HL-60 (cell line): ENCODE data around the gene MTHFD2L.

Experiments used
- GABPA ChIP-seq: IDR thresholded peaks from 2 replicates; pipeline ENCODE4 v1.6.1; 2012; ENCODE audit warnings: low read depth
- POLR2AphosphoS5 ChIP-seq: IDR thresholded peaks from 2 replicates; pipeline ENCODE4 v1.6.1; 2012; ENCODE audit warnings: low read depth
- TF ChIP-seq, protein P1 (sequence below): IDR thresholded peaks from one replicate; pipeline ENCODE4 v1.5.1; 2011; ENCODE audit warnings: low read length, control low read depth, inconsistent platforms; ENCODE audit not compliant: insufficient read depth
- TF ChIP-seq, protein P2 (sequence below): IDR thresholded peaks from 2 replicates; pipeline ENCODE4 v1.6.1; 2012; ENCODE audit warnings: low read depth; ENCODE audit not compliant: insufficient replicate concordance

DNA sequence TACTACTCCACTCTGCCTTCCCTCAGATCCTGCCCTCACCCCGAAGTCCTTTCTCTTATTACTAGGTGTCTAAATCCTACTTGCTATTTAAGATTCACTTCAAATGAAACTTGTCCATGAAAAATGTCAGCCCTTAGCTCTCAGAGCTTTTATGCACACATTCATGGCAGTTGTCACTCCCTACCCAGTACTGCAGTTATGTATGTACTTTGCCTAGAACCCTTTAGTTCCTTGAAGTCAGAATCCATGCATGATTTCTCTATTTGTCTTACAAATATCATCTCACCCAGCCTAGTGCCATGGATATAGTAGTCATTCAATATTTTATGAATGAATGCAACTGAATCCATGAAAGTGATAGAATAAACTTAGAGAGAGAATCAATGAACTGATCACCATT lies 147.1 kb downstream of the MTHFD2L start:
- TF ChIP-seq, protein P1, sequence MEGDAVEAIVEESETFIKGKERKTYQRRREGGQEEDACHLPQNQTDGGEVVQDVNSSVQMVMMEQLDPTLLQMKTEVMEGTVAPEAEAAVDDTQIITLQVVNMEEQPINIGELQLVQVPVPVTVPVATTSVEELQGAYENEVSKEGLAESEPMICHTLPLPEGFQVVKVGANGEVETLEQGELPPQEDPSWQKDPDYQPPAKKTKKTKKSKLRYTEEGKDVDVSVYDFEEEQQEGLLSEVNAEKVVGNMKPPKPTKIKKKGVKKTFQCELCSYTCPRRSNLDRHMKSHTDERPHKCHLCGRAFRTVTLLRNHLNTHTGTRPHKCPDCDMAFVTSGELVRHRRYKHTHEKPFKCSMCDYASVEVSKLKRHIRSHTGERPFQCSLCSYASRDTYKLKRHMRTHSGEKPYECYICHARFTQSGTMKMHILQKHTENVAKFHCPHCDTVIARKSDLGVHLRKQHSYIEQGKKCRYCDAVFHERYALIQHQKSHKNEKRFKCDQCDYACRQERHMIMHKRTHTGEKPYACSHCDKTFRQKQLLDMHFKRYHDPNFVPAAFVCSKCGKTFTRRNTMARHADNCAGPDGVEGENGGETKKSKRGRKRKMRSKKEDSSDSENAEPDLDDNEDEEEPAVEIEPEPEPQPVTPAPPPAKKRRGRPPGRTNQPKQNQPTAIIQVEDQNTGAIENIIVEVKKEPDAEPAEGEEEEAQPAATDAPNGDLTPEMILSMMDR, result no peak
- TF ChIP-seq POLR2AphosphoS5 (no peak), GABPA (no peak)
- TF ChIP-seq, protein P2, sequence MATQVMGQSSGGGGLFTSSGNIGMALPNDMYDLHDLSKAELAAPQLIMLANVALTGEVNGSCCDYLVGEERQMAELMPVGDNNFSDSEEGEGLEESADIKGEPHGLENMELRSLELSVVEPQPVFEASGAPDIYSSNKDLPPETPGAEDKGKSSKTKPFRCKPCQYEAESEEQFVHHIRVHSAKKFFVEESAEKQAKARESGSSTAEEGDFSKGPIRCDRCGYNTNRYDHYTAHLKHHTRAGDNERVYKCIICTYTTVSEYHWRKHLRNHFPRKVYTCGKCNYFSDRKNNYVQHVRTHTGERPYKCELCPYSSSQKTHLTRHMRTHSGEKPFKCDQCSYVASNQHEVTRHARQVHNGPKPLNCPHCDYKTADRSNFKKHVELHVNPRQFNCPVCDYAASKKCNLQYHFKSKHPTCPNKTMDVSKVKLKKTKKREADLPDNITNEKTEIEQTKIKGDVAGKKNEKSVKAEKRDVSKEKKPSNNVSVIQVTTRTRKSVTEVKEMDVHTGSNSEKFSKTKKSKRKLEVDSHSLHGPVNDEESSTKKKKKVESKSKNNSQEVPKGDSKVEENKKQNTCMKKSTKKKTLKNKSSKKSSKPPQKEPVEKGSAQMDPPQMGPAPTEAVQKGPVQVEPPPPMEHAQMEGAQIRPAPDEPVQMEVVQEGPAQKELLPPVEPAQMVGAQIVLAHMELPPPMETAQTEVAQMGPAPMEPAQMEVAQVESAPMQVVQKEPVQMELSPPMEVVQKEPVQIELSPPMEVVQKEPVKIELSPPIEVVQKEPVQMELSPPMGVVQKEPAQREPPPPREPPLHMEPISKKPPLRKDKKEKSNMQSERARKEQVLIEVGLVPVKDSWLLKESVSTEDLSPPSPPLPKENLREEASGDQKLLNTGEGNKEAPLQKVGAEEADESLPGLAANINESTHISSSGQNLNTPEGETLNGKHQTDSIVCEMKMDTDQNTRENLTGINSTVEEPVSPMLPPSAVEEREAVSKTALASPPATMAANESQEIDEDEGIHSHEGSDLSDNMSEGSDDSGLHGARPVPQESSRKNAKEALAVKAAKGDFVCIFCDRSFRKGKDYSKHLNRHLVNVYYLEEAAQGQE, result no peak
